CD4-positive, alpha-beta T cell treated with Interleukin-4 for 4 hours (primary cell): Measurements from ENCODE around the gene PRDM2.
A peak's percentile ranks its signal among the peaks of the same experiment; 100 is the strongest.

ENCODE experiments used
- DNase-seq: peaks from one replicate; pipeline ENCODE4 v3.0.0-alpha.2; 2020

PRDM2 gene

DNA sequence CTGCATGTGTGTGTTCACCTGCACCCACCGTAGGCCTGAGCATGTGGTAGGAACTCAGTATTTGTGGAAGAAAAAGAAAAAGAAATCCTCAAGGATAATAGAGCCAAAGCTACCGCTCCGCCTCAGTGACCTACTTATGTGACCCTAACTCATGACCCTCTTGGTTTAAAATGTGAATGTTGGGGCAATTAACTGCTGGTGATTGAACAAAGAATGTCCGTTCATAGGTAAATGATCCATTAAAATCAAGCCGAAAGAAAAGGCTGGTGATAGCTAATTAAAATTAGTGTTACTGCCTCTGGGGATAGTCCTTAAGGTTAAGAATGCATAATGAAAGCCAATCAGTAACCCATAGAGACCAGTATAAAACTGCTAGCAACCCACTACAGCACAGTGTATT lies 98.1 kb downstream of the PRDM2 start:
- no peak for DNase-seq

DNA sequence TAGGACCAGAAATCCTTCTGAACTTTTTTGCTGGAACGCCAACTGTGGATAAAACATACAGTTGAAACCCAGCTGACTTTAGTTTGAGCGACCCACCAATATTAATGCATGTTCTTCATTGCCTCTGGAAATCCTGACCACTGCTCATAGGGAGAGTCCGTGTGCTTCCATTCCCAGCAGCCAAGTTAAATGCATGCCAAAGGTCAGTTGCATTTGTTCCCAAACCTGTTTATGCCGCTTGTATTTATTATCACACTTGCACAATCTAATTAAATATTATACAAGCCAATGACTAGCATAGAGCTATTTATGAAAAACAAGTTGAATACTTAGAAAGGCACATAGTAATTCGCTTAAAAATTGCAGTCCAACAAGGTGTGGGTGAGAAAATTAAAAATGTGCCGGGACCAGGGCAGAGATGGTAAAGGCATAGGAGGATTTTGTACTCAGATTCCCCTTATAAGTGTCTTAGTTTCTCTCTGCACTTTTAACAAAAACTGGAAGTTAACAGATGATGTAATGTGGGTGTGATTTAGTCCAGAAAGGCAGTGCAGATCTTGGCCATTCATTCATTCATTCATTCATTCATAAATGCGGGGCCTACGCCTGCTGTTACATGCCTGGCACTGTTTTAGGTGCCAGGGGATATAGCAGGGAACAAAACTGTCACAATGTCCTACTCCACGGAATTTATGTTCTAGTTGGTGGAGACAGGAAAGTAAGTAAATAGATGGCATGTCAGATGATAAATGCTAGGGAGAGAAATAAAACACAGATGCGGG lies 99.7 kb downstream of the PRDM2 start:
- DNase-seq = no peak

DNA sequence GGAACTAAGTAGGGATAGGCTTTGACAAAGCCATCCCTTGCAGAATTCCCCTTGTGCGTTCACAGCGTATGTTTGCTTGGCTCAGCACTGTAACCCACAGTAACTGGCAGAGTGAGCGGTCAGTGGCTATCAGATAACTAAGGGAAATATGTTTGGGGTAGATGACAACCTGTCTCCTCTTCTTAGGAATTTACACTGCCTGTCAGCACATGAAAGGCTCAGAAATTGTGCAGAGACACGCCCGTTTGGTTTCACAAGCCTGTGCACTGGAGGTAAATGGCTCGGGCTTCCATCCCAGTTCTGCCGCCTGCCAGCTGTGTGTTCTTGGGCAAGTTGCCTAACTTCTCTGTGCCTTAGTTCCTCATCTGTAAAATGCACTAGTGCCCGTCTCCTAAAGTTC lies 101.2 kb downstream of the PRDM2 start:
- DNase-seq = no peak

DNA sequence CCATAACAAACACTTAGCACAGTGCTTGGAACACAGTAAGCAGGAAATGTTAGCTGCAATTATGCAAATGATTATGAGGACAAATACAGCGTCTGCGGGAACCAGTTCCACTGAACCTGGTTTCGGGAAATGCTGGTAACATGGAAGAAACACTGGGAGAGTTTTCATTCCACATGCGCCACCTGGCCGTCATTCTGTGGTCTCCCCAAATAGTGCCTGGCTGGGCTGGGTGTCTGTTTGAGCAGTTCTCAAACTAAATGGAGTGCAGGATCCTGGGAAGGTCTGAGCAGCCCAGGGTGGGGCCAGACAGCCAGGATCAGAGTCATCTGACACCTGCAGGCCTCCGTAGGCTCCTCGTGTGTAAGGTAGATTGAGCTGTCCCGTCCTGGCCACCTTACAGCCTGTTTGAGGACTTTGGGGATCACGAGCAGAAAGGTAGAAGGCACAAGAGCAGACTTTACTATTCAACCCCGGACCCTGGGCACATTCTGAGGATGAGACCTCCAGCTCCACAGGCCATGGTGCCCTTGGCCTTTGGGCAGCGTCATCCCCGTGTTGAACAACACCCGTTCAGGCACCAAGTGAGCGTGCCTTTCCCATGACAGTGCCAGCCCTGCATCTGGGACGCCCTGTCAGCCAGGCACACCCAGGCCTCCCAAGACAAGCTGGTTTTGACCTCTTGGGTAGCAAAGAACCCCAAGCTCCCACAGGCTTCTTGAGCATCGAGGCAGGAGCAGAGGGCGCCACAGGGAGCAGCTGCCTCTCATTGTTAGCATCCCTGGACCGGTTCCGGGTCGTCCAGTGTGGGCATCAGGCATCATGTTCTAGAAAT lies 101.9 kb downstream of the PRDM2 start:
- no peak for DNase-seq

DNA sequence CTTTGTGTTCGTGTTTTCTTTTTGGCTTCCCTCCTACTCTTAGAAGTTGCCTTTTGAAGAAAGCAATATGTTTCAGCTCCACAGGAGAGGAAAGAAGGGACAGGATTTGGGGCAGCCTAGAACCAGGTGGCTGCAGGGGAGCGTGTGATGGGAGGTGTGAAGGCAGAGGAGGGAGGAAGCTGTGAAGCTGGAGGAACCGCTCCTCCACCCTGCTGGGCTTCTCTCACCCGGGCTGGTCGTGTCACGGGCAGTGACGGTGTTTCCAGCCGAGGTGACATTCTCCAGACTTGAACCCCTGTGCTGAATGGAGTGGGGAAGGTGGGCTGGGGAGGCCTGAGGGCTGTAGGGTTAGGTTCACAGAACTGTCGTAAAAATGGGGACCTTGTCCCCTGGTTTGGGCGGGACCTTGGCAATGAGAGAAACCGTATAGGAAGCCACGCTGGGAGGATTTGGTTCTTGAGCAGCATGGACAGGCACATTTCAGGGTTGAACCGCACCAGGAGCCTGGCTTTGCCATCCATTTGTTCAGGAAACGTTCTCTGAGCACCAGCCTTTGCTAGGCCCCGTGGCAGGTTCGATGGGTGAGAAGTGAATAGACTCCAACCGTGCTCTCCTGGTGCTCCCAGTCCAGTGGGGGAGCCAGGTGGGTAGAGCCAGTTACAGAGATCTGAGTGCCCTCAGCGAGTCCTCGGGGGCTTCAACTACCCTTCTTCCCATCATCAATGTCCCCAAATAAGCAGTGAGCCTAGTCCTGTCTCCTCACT lies 103.0 kb downstream of the PRDM2 start:
- no peak for DNase-seq

DNA sequence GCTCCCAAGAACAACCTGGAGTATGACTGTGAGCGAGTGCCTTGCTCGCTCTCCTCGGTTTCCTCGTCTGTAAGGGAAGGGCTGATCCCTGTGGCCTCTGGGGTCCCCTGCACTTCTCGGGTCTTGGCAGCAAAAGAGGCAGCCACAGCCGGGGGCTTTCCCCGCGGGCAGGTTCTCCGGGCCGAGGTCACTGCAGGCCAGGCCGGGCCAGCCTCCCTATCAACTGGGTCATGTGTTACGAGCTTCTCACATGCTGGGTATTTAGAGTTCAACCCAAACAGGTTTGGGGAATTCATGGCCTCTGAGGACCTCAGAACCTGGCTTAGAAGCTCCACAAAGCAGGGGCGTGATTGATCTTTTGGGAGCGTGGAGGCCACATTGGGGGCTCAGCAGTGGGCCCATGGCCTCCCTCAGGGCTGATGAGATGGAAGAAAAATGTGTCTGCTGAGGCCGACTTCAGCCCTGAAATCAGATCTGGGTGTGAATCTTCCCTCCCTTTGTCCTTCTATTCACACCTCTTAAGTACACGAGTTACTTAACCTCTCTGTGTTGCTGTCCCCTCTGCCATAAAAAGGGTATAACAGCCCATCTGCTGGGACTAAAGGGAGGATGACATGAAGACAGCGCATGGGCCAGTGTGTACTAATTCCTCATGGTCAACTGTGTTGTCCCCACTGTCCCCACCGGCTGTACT lies 103.7 kb downstream of the PRDM2 start:
- DNase-seq = no peak

DNA sequence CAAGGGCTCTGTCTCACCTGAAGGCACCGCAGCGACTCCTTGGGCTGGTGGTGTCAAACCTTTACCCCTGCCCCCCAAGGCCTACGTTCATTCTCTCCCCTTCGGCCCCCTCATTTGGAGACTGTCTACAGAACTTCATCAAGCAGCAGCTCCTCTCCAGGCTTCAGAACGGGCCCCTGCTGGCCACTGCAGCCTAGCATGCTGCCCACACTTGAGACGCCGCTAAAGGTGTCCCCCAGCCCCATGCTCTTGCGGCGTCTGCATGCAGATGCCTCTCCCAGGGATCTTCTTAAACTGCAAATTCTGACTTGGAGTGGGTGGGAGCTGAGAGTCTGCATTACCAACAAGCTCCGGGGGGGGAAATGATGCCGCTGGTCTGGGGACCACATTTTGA lies 104.2 kb downstream of the PRDM2 start:
- no peak for DNase-seq

DNA sequence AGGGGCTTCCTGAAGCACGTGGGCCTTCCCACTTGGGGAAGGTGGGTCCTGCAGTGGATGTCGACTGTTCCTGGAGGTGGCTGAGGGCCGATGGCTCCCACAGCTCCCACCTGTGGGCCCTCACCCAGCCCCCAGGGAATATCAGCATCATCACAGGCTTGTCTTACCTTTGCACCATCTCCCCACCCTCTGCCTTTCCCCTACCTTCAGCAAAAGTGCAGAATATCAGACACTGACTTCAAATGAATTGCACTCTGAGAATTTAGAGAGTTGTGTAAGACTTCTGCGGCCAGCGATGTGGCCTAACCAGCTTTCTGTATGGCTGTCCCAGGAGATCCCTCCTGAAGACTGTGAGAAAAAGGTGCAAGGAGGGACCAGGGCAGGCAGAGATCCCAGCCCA lies 105.4 kb downstream of the PRDM2 start:
- DNase-seq = no peak

DNA sequence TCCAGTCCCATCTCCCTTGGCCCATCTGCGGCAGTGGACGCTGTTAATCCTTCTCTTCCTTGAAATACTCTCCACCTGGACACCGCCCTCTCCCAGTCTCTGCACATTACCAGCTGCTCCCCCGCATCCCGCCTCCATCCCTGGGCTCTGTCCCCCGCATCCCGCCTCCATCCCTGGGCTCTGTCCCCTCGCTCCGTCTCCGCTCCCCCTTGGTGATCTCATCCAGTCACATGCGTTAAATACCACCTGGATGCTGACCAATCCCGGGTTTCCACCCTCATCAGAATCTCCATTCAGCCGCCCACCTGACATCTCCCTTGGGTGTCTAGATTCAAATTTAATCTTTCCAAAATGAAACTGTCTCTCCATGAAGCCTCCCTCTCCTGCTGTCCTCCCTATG lies 106.1 kb downstream of the PRDM2 start:
- no peak for DNase-seq

DNA sequence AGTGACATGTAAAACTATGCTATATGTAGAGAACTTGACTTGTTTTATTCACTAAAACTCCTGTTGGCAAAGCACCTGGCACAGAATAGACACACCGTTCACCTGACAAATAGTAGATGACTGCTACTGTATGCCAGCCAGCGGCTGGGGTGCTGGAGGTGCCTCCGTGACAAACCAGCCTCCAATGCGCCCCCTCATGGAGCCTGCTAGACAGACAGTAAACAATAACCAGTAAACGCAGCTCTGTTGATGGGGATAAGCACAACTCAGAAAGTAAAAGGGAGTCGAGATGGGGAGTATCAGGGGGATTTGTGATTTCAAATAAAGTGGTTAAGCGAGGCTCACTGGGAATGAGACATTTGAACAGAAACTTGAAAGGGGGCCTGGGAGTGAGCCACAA lies 107.2 kb downstream of the PRDM2 start:
- peak; percentile 21 for DNase-seq

DNA sequence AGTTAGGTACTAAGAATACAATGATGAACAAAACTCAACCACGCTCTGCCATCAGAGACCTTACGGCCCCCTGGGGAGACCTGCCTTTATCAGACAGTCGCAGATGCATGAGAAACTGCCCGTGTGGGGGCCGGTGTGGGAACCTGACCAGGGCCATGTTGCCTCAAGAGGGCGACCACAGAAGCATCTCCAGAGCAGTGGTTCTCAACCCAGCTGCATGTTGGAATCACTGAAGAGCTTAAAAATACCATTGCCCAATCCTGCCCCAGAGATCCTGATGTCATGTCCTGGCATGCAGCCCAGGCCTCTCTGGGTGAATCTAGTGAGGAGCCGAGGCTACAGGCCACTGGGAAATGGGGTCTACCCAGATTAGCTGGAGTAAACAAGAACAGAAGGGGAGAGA lies 108.7 kb downstream of the PRDM2 start:
- no peak for DNase-seq

DNA sequence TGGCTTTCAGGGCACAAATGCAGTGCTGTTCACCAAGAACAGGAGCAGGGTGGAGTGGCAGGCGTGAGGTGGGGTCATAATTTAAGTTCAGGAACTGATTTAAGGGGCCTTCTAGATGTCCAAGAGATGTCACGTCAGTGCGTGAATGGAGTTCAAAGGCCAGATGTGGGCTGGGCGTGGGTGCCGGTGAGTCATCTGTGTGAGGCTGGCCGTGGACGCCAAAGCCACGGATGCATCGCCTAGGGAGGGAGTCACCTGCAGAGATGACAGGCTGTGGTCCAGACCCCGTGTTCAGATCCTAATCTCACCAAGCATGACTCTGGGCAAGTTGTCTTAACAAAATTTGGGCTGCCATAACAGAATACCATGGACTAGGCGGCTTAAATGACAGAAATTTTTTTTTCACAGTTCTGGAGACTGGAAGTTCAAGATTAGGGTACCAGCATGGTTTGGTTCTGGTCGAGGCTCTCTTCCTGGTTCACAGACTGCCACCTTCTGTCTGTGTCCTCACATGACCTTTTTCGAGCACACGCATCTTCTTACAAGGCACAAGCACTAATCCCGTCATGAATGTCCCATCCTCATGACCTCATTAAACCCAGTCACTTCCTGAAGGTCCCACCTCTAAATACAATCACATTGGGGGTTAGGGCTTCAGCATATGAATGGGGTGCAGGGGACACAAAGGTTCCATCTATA lies 109.6 kb downstream of the PRDM2 start:
- DNase-seq = peak; percentile 32

DNA sequence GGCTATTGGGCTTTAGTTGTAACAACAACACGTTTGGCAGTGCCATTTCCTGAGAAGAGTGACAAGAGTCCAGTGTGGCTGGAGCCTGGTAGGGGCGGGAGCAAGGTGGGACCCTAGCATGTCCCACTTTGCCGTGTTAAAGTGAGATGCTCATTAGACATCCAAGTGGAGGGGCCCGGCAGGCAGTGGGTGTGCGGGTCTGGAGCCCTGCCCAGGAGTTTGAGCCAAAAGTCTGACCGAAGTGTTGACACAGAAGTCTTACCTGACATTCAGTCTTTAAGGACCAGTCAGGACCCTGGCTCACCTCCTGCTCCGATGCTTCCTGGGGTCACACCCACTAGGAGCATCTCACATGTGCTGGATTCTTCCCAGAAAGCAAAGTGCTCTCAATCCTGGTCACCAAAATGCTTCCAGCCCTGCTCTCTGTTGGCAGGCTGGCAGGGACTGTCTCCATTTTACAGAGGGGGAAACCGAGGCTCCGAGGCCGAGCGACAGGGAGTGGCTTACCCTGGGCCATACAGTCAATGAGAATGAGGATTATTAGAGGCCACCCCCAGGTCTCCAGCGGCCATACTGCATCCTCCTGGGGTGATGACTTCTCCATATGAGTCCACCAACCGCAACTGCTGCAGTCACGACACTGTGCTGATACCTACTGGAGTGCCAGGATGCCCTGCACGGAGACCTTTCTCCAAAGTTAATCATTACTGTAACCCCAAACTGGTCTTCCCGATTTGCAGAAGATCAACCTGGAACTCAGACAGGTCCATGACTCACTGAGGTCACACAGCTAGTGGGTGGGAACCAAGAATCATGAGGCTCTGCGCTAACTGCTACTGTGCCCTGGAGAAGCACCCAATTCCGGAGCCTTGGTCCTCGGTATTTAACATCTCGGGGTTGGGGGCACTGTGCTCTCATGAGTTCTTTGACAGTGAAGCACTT lies 112.7 kb downstream of the PRDM2 start:
- no peak for DNase-seq

DNA sequence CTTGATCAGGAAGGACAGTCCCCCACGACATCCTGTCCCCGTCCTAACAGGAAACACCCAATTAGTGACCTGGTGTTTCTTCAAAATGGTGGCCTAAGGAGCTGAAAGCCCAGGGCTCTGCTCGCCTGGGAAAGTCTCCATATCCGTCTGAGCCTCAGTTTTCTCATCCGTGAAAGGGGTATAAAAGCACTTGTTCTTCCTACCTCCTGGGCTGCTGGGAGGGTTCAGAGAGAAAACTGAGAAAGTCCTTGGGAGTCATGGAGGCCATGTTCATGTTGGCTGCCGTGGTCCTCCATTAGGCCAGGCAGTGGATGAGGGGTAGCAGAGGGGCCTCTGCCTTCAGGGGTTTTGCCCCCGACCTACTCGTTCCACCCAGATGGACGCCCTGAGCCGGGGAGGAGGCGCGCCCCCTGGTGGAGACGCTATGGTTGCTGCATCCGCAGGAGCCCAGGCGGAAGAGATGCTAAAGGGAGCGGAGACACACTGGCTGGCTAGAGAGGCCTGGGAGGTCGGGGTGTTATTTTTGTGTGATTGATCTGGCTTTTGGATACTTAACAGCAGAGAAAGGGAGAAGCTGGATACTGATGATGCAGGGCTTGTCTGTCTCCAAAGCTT lies 113.5 kb downstream of the PRDM2 start:
- peak; percentile 26 for DNase-seq

DNA sequence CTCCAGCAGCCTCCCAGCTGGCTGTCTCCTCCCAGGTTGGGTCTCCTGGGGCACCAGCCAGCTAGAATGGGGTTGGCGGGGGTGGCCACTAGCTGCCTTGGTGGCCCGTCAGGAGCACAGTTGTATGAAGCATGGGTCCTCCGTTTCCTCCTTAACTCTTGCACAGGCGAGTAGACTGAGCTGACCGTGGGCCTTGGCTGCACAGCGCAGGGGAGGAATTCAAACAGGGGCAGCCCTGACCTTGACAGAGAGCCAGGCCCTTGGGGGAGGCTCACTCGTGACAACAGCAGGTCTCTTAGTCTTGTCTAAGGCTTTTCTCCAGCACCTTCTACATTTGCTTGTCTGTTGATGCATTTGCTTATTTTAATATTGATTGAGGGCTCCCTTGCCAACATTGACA lies 114.1 kb downstream of the PRDM2 start:
- no peak for DNase-seq

DNA sequence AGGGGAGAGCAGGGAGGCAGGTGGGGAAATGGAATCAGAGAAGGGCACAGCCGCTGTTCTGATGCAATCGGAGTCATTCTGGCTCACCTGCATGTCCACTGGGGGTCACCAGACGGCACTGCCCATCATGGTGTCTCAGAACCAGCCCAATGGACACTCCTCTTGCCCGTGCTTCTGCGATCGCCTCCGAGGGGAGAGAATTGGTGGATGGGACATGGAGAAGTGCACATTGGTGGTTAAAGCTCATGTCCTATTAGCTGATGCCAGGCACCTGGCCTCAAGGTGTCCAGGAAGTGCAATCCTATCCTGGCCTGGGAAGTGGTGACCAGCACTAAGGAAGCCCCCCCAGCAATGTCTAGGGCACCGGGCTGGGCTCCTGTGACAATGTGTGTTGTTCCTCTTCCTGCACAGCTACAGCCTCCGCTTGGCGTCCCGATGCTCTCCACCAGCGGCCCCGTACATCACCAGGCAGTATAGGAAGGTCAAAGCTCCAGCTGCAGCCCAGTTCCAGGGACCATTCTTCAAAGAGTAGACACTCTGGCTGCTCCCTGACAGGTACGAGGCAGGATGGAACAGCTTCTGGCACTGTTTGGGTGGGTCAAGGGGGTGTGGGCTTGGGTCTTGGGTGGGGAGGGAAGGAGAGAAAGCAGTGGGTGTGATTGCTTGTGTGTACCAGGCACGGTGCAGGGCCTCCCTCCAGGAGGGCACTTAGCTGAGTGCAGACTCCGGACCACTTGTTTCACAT lies 116.2 kb downstream of the PRDM2 start:
- DNase-seq = no peak

DNA sequence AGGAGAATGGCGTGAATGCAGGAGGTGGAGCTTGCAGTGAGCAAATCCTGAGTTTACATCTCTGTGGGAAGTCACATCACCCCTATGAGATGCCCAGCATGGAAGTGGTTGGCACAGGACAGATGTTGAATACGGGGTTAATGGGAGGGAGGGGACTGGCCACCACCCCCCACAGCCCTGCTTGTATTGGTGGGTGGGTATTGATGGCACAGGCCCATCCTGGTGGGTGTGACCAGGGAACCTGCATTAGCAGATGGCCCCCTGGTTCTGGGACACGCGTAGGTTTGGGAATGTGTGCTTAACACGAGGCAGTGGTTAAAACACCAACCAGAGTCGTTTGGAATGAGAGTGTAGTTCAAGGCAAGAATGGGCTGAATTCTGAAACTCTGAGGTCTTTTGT lies 117.9 kb downstream of the PRDM2 start:
- no peak for DNase-seq

DNA sequence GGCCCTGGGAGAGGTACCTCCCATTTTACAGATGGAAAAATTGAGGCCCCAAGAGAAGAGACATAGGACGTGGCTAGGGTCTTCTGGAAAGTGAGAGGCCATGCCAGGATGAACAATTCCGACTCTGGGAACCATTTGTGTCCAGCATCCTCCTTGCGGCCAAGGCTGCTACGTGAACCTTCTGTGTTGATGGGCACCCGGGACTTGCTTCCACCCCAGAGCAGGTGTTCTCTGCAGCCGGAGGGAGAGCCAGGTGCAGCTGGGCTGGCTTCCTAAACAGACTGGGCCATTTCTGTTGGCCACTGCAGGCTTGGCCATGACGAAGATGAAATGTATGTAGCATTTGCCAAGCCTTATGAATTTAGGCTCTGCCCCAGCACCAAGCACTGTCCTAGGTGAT lies 118.9 kb downstream of the PRDM2 start:
- no peak for DNase-seq

DNA sequence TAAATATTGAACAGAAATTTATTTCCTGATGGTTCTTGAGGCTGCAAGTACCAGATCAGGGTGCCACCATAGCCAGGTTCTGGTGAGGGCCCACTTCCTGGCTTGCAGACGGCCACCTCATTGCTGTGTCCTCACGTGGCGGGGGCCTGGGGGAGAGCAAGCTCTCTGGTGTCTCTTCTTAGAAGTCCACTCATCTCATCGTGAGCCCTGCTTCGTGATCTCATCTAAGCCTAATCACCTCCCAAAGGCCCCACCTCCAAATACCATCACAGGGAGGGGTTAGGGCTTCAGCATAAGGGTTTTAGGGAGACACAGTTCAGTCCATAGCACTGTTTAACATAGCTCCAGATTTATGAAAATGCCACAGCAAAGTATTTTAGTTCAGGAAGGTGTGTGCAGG lies 119.7 kb downstream of the PRDM2 start:
- no peak for DNase-seq

DNA sequence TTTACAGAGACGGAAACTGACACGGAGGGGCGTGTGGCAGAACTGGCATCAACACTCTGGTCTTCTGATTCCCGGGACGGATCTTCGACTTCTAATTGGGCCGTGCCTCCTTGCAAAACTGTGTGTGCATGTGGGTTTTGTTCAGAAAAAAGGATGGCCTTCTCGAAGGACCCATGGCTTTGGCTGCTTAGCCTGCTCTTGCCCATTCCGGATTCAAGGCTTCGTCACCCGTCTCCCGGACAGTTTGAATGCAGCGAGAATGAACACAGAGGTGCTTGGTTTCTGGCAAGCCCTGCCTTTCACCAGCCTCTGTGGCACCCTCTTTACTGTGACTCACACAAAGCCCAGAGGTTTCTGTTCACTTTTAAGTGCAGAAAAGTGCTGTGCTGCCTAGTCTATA lies 120.1 kb downstream of the PRDM2 start:
- no peak for DNase-seq
